Loucy (cell line): ENCODE data around the gene GTSF1L.

Experiments
- H2AFZ ChIP-seq: fragments of 200-600 bp; sonication (generic); 2 replicates; pipeline ENCODE4 v1.6.0; 2016; ENCODE audit warnings: antibody characterized with exemption, mild to moderate bottlenecking, low read length, moderate library complexity
- H3F3A ChIP-seq: fragments of 200-600 bp; 2 replicates; pipeline ENCODE4 v1.6.0; 2016; ENCODE audit warnings: antibody characterized with exemption, low read depth, mild to moderate bottlenecking
- H3K27me3 ChIP-seq: fragments of 200-600 bp; sonication (generic); 2 replicates; pipeline ENCODE4 v1.6.1; 2014; ENCODE audit warnings: low read length, mild to moderate bottlenecking; ENCODE audit not compliant: insufficient read depth, poor library complexity, severe bottlenecking
- H3K36me3 ChIP-seq: fragments of 200-600 bp; sonication (generic); 2 replicates; pipeline ENCODE4 v1.6.1; 2016; ENCODE audit warnings: low read length; ENCODE audit not compliant: insufficient read depth
- H3K4me1 ChIP-seq: fragments of 200-600 bp; sonication (generic); 2 replicates; pipeline ENCODE4 v1.5.1; 2014; ENCODE audit warnings: low read length, mild to moderate bottlenecking; ENCODE audit not compliant: insufficient read depth, poor library complexity, severe bottlenecking
- H3K4me2 ChIP-seq: fragments of 200-600 bp; sonication (generic); 2 replicates; pipeline ENCODE4 v1.6.0; 2014; ENCODE audit warnings: antibody characterized with exemption, low read length, low read depth, mild to moderate bottlenecking; ENCODE audit not compliant: poor library complexity, severe bottlenecking
- H3K4me3 ChIP-seq: fragments of 200-600 bp; sonication (generic); 2 replicates; pipeline ENCODE4 v1.5.1; 2014; ENCODE audit warnings: low read length, mild to moderate bottlenecking, mixed read lengths; ENCODE audit not compliant: poor library complexity, severe bottlenecking
- H3K79me2 ChIP-seq: fragments of 200-600 bp; sonication (generic); 2 replicates; pipeline ENCODE4 v1.6.1; 2014; ENCODE audit warnings: low read length; ENCODE audit not compliant: insufficient read depth
- H3K9ac ChIP-seq: fragments of 200-600 bp; sonication (generic); 2 replicates; pipeline ENCODE4 v1.6.0; 2014; ENCODE audit warnings: mild to moderate bottlenecking, low read depth, low read length, moderate library complexity; ENCODE audit not compliant: poor library complexity, severe bottlenecking
- H3K9me2 ChIP-seq: fragments of 200-600 bp; sonication (generic); replicated peaks from 2 replicates; pipeline ENCODE4 v1.6.1; 2016; ENCODE audit warnings: low read depth, low read length, mixed read lengths
- H3K9me3 ChIP-seq: fragments of 200-600 bp; sonication (generic); 2 replicates; pipeline ENCODE4 v1.6.1; 2014; ENCODE audit warnings: mild to moderate bottlenecking, antibody characterized with exemption, low read length, low read depth; ENCODE audit not compliant: insufficient read depth
- H4K20me1 ChIP-seq: fragments of 200-600 bp; sonication (generic); 2 replicates; pipeline ENCODE4 v1.6.0; 2014; ENCODE audit warnings: antibody characterized with exemption, low read length, mild to moderate bottlenecking; ENCODE audit not compliant: insufficient read depth, poor library complexity, severe bottlenecking
- EZH2phosphoT487 ChIP-seq: fragments of 200-600 bp; IDR thresholded peaks from 2 replicates; pipeline ENCODE4 v1.6.1; 2018; ENCODE audit warnings: antibody characterized with exemption, mild to moderate bottlenecking, moderate library complexity, borderline replicate concordance
- TF ChIP-seq, protein P1 (sequence below): fragments of 200-600 bp; sonication (generic); conservative IDR thresholded peaks from 2 replicates; pipeline ENCODE4 v1.5.1; 2014; ENCODE audit warnings: mild to moderate bottlenecking, antibody characterized with exemption, low read length

Gene GTSF1L

GRCh38 chr20:43750774-43751166 lies 24.0 kb upstream of the GTSF1L start:
- H3K4me3 ChIP-seq, result no peak overlapping the region
- no peaks in the 10 kb centered on the region for H3K36me3 ChIP-seq
- no peaks in the 10 kb centered on the region for H3K27me3 ChIP-seq
- peaks cover 49% of the 10 kb centered on the region for H3K4me1 ChIP-seq
- peak overlapping the region; percentile 51 for H3K9ac ChIP-seq
- H2AFZ ChIP-seq, result no peak overlapping the region
- no peaks in the 10 kb centered on the region for H3K9me3 ChIP-seq
- no peaks in the 10 kb centered on the region for H4K20me1 ChIP-seq
- H3K9me2 ChIP-seq, result no peaks in the 10 kb centered on the region
- H3K4me2 ChIP-seq, result peak overlapping the region; percentile 74
- no peak for TF ChIP-seq EZH2phosphoT487
- TF ChIP-seq, protein P1, sequence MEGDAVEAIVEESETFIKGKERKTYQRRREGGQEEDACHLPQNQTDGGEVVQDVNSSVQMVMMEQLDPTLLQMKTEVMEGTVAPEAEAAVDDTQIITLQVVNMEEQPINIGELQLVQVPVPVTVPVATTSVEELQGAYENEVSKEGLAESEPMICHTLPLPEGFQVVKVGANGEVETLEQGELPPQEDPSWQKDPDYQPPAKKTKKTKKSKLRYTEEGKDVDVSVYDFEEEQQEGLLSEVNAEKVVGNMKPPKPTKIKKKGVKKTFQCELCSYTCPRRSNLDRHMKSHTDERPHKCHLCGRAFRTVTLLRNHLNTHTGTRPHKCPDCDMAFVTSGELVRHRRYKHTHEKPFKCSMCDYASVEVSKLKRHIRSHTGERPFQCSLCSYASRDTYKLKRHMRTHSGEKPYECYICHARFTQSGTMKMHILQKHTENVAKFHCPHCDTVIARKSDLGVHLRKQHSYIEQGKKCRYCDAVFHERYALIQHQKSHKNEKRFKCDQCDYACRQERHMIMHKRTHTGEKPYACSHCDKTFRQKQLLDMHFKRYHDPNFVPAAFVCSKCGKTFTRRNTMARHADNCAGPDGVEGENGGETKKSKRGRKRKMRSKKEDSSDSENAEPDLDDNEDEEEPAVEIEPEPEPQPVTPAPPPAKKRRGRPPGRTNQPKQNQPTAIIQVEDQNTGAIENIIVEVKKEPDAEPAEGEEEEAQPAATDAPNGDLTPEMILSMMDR, result no peak
- H3K79me2 ChIP-seq, result no peaks in the 10 kb centered on the region
- no peaks in the 10 kb centered on the region for H3F3A ChIP-seq

- Histone ChIP-seq H3F3A (no peaks in the 10 kb centered on the region), H3K9ac (peak overlapping the region; percentile 17), H3K4me1 (peaks cover 55% of the 10 kb centered on the region), H3K4me3 (no peak overlapping the region), H4K20me1 (no peaks in the 10 kb centered on the region), H3K27me3 (no peaks in the 10 kb centered on the region), H3K9me2 (no peaks in the 10 kb centered on the region), H3K9me3 (no peaks in the 10 kb centered on the region), H3K36me3 (no peaks in the 10 kb centered on the region), H3K79me2 (no peaks in the 10 kb centered on the region), H2AFZ (peak overlapping the region; percentile 42; the same call in 1 of the 2 replicates), H3K4me2 (peak overlapping the region; percentile 53)
- no peak for TF ChIP-seq EZH2phosphoT487
- TF ChIP-seq, protein P1, result peak; percentile 97
These were observed 23.0 kb upstream of the GTSF1L start for GRCh38 chr20:43749734-43750294.

GRCh38 chr20:43748274-43748673 lies 21.5 kb upstream of the GTSF1L start:
- Histone ChIP-seq H3K4me2 (no peak overlapping the region), H3K9me3 (no peaks in the 10 kb centered on the region), H3K4me3 (no peak overlapping the region), H3K9ac (no peak overlapping the region), H2AFZ (no peak overlapping the region), H3F3A (no peaks in the 10 kb centered on the region), H3K4me1 (peaks cover 51% of the 10 kb centered on the region), H3K27me3 (no peaks in the 10 kb centered on the region), H3K36me3 (no peaks in the 10 kb centered on the region), H3K79me2 (no peaks in the 10 kb centered on the region), H4K20me1 (no peaks in the 10 kb centered on the region), H3K9me2 (no peaks in the 10 kb centered on the region)
- no peak for TF ChIP-seq EZH2phosphoT487
